ENCODE measurements around the gene ATP10A.

The ATP10A gene

DNA sequence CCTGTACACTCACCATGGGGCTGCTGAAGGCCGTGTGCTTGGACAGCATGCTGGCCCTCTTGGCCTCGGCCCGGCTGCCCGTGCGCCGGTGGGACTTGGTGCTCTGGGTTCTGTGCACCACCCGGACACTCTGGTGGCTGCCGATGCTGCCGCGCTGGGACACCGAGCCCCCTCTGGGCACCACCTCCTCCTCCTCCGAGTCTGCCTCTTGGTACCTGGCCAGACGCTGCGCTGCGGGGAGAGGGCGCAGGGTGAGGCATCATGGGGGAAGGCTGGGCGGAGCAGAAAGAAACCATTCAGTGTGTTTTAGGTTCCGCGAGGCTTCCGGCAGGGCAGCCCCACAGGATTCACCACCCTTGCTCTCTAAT is 145.0 kb downstream of the ATP10A start:
- no peak for DNase-seq (ENCODE audit: low spot score)

DNA sequence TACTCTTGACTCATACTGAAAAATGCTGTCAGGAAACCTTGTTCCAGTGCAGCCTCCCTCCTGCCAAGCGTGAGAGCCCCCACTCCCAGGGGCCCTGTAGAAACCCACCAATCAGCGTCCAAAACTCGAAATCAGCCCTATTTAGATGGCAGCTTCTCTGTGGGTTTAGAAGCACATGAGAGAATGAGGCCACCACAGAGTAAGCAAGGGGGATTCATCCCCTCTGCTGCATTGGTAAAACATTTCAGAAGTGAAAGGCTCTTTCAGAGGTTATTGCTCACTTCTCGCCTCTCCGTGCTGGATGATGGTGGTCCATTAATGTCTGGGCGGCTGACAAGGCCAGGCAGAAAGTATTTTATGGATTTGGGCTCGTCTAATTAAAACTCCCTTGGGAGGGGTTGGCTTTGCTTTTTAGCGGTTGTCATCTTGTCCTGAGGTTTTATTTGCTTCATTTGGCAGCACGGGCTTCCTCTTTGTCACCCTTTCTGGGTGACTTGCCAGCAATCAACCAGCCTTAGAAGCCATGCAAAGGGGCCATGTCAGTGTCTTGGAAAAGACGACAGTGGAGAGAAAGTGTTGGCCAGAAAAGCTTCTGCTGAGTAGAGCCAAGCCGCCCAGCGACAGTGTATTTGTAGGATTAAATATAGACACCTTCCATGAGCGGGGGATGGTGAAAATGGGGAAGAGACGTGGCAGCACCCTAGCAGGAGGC is 145.5 kb downstream of the ATP10A start:
- no peak for DNase-seq (ENCODE audit: low spot score)

DNA sequence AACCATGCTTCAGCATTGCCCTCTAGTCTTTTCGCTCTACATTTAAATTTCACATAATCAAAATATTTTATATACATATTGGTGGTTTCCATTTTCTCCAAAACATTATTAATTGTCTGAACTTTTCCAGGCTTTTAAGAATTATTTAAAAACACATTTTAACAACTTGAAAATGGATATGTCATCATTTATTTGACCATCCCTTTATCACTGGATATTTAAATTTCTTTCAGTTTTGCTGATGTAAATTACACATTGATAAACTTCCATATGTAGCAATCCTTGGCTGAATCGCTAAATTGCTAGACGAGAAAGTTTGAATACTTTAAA is 146.0 kb downstream of the ATP10A start:
- no peak for DNase-seq (ENCODE audit: low spot score)

DNA sequence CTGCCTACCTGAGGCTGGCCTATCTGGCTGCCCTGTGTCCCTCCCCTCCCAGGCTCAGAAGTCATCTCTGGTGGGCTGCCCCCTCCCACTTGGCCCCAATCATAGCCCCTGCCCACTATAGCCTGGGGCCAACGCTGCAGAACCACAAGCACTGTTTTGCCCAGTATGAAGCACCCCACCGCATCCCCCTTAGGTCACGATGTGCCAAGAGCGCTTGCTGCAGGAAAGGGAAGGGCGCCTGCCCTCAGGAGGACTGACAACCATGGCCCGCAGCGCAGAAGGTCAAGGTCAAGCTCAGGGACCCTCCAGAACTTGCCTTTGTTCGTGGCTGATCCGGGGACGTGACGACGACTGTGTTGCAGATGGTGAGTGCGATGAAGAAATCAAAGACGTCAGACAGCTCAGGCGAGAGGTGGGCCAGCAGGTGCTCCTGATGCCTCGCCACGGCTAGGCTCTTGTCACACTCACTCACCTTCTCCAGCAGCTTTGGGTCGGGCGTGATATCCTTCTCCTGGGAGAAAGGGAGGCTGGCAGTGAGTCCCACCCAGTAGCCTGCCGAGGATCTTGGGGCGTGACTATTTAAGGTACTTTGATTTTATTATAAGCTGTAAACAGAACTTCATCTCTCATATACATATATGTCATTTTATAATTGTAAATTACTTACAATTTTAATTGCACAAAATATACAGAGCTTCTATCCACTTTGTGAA is 146.6 kb downstream of the ATP10A start:
- DNase-seq (ENCODE audit: low spot score) = no peak

DNA sequence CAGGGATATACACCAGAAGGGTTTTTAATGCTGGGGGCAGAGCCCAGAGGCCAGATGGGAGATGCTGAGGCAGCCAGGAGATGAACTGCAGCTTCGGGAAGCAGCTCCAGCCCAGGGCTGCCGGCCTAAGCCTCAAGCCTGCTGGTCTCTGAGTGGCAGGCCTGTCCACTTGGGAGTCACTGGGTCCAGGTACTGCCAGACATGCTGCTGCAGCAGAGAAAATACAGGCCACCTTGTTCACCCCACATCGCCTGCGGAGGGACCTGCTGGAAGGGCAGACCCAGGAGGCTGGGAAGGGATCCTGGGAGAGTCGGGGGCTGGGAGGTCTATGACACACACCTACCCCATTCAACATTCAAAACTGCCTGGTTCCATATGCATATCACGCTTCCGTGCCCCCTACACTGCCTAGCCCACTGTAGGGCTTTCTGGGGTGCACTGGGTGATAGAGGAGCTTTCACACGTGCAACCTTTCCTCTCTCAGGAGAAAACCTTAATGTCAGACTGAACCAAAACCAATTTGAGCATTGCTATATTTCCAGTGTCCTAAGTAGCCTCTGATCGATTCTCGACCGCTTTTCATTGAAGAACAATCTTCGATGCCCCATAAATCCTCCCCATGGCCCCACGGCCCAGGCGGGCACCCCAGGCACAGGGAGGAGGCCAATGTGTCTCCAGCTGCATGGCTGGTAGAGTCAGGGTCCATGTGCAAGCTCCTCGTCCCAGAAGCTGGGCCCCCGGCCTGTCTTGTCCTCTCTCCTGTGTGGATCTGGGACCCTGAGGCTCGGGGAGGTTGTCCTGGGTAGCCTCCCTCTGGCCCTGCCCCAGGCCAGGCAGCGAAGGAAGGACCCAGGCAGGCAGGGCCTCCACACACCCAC is 147.4 kb downstream of the ATP10A start:
- DNase-seq (ENCODE audit: low spot score) = no peak

DNA sequence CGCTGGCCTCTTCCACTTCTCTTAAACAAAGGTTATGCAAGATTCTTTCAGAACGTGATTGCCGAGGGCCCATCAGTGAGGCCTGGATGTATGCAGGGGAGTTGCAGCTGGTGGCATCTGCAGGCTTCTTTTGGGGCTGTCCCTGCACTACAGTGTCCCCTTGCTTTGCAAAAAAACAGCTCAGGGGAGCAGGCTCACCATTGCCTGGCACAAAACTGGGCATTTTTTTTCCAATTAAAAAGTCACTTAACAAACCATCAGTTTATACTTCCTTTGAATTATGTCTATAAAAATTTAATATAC is 148.6 kb downstream of the ATP10A start:
- no peak for DNase-seq (ENCODE audit: low spot score)

DNA sequence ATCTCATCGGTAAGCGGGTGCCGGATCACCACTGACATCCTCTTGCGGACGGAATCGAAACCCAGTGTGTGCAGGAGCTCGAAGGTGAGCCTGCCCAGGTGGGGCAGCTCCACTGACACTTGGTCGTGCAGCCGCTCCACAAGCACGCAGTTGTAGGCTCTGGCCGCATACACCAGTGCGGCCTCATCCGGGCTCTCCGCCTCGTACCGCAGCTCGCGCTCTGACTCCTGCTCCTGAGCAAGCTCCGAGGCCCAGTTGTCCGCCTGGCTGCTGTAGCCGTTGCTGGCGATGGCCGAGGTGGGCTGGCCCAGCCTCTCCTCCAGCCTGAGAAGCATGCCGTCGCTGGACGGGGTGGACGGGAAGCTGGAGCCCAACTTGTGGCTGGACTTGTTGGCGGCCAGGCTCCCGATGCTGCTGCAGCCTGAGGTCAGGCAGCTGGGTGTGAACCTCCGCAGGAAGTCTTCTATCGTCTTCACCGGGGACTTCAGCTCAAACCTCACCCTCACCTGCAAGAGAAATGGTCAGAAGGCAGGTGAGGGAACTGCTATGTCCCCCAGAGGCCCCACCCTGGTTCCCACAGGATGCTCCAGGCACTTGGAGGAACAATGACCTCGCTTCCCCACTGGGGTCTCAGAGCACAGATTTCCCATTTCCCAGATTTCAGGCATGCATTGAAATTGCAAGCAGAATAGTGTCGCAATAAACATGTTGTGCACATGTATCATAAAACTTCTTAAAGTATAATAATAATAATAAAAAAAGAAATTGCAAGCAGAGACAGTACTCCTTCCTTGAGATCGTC is 149.2 kb downstream of the ATP10A start:
- DNase-seq (ENCODE audit: low spot score) = no peak

DNA sequence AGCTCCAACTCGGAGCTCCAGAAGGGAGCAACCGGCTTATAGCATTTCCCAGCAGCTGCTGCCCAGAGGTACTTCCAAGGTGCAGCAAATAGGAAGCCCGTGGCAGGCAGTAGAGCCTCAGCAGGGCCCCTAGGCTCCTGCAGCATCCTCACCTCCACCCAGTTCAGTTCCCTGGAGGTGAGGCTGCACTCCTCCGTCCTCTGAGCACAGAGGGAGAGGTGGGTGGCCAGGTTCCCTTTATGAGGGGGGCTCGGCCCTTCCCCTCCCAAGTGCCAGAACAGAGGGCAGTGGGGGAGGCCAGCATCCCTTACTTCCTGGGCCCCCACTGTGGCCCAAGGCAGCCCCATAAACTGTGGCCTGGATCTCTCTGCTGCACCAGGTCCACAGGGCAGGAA is 150.2 kb downstream of the ATP10A start:
- DNase-seq (ENCODE audit: low spot score) = no peak

DNA sequence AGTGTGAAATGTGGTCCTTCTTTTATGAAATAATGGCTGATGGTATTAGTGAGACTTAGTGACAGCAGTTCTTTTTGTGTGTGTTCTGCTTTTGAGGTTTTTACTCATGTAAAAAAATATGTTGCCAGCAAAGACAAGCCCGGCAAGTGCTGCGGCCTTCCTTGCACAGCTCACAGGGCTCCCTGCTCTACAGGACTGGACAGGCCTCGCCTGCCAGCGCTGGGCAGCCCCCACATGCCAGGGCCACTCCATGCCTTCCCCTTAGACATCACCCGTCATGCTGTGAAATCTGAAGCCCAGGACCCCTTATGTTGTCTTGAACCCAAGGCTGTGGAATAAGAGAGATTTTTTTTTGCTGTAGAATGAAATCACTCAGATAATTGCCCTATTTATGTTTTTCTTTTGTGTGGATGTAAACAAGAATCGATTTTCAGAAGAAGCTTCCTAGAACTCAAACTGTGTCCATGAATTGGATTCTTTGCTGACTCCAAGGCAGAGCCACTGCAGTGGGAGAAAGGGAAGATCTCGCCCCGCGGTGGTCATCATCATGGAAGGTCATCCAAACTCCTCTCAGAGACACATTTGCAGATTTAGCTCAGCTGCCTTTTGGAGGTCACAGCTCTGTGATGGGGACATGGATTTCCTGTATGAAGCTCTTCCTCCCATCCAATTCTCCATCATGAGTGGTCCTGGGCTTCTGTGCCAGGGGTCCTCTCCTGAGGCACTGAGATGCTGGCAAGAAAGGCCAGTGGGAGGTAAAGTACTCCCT is 150.8 kb downstream of the ATP10A start:
- no peak for DNase-seq (ENCODE audit: low spot score)

DNA sequence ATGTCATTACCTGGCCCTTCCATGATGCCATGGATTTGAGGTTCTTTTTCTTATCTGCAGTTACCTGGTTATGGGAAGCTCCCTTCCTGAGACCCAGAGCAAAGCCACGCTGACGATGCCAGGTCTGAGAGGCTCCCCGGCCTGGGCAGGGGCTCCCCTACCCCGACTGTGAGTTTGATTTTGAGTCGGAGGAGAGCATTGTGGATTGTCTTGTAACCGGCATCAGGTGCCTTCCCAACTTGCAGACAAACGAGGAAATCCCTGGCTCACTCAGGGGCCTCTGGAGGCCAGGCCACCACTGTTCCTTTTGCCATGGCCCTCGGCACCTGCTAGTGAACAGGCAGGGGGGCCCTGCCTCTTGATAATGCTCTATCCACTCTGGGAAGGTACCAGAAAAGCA is 151.4 kb downstream of the ATP10A start:
- no peak for DNase-seq (ENCODE audit: low spot score)

DNA sequence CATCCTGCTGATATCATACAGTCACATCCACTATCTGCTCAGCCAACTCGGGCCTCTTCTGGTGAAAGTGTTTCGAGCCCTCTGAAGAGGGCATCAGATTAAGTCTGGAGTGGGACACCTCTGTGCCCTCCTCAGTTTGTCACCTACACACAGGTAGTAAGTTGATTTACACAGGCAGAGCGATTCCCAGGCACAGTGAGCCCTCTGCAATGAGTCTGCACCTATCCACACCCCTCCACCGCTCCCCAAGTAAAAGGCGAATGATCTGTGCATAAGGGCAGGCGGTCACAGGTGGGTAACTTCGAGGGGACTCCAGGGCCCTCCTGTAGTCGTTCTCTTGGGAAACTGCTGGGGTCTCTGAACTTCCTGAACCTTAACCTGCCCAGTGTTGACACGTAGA is 152.0 kb downstream of the ATP10A start:
- DNase-seq (ENCODE audit: low spot score) = no peak

DNA sequence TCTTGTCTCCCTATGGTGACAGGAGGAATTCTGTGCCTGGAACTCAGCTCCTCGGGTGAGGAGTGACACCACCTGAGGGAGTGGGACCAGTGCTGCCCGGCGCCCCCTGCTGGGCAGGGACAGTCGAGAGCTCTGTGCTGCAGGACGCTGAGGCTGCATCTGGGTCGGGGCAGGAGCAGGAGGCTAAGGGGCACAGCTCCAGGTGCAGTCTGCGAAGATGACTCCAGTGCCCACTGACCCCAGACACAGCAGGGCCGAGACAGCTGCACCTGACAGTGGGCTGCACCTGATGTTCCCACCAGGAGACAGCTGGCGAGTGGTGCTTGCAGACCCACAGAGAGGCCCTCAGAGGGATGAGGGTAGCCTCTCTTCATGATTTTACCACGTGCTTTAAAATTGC is 152.9 kb downstream of the ATP10A start:
- peak; percentile 16 for DNase-seq (ENCODE audit: low spot score)

DNA sequence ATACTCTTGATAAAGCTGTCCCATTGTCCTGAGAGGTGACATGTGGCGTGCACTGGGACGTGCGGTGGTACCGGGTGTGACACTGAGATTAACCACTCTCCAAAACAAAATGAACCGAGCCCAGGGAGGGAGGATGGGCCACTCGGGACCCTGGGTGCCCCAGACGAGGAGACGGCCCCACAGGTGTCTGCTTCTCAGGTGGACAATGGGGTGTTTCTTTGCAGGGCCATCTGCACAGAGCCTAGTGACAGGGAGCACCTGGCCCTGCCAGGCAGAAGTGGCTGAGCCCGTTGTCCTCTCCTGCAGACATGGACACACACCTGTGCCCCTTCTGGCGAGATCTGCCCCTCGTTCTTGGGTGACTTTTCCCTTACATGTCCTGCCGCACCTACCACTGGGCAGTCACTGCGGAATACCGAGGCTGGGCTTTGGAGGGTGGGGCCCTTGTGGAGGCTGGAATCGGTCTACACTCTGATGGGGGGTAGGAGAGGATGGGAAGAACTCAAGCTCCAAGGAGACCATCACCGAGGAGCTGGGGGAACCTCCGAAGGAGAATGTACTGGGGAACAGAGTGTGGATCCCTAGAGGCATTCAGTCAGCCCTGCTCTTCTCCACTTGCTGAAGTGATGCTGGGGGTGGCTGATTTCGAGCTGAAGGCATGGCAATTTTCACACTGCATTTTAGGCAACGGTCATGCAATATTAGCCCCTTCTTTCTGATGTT is 153.5 kb downstream of the ATP10A start:
- no peak for DNase-seq (ENCODE audit: low spot score)

DNA sequence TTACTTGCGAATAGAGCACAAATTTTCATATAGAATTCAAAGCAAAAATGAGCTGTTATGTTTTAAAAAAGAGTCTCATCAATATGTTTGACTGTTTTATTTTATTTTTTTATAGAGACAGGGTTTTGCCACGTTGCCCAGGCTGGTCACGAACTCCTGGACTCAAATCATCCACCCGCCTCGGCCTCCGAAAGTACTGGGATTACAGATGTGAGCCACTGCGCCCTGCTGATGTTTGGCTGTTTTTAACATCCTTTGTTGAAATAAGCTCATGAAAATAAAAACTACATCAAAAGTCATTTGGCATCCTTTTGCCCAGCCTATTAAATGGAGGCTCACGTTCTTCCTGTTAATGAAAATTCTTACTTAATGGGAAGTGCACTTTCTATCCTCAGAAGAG is 154.7 kb downstream of the ATP10A start:
- DNase-seq (ENCODE audit: low spot score) = no peak

DNA sequence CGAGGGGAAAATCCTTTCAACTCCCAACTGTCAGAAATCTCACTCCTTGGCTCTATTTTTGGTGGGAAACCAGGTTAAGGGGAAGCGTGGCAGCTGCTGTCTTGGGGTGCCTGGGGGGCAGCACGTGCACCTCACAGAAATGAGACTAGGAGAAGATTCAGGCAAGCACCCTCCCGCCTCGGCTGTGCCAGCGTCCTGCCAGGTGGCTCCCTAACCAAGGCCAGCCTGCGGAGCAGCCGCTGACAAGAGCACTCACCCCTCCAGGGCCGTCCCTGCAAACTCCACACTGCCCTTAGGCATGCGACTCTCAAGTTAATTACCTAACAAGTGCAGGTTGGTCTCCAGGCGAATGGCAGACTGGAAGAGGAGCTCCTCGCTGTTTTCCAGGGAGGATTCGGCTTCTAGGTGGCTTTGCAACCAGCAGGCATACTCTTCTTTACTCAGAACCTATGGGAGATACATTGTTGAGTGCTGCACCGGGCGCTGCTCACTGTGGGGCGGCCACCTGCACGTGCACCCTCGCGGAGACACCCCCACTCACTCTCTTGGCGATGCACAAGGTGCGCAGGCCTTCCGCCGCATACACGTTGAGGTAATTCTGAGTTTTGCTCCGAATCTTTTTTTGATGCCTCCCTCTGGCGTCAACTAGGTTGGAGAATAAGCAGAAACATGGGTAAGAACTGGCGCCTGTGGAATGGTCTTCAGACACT is 155.3 kb downstream of the ATP10A start:
- DNase-seq (ENCODE audit: low spot score) = no peak

DNA sequence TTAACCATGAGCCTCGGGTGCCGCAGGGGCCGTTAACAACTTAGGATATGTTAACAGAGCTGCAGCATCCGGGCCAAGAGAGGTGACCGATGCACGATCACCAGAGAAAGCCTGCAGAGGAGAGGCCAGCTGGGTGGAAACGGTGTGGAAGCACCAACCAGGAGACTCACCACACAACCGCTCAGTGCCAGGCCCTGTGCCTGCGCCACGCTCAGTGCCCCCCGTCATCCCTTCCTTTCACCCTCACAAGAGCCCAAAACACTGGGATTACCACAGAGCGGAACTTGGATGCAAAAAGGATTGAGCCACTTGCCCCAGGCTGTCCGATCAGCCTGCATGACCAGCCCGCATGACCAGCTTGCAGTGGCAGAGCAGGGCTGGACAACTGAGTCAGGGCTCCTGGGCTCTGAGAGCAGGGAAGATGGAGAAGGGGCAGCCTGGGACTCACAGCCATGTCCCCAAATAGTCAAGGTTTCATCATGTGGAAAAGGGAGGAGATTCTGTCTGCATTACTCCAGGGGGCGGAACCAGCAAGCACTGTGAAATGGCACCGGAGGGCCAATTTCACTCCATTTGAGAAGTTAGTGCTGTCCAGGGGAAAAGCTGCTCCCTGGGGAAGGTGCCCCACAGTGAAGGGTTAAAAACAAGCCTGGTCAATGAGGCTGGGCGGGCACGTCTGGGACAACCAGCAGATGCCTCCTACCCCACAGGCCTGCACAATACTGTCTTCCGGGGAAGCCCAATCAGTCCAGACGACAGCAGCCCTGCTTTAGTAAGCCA is 156.8 kb downstream of the ATP10A start:
- DNase-seq (ENCODE audit: low spot score) = no peak

DNA sequence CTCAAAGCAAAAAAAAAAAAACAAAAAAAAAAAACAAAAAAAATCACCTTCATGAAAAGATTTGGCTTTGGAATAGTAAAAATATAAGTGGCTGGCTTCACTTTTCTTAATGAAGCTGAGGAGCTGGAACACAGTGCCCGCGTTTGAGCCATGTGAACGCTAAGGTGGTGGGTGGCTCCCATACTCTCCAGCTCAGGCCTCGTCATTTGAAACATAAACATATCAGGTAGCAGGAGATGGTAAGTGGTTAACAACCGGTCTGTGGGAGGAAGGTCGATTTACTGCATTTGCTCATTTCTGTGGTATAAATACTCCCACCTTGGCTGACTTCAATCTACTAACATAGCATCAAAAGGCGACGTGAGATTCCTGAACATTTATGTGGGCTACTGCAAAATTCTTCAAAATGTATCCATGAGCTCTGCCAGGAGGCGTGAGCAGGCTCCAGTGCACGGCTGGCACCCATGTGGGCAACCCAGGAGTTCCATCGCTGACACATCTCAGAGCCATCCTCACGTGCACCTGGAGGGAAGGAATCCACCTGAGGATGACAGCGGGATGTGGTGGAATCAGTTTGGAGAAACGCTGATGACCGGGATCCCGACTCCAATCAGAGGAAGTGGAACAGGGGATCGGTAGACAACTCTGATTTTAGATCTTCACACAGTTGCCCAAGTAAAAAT is 157.6 kb downstream of the ATP10A start:
- no peak for DNase-seq (ENCODE audit: low spot score)

DNA sequence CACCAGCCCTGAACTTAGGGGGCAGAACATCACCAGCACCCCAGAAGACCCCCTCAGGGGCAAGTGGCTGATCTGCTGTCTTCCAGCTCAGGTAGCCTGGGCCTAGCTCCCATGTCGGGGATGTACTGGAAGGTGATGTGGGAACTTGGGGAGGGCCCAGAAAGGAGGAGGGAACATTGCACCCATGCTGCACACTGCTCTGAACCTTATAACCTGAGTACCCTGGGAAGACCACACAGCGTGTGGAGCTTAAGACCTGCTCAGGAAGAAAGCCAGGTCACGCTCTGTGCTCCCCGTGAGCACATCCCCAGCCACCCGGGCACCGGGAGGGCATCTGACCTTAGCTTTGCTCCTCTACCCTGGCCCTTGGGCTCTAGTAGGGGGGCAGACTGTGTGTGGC is 159.4 kb downstream of the ATP10A start:
- no peak for DNase-seq (ENCODE audit: low spot score)
